IMR-90 (cell line): Measurements from ENCODE around the gene MARK2.

Experiments used
- CHD1 ChIP-seq: IDR thresholded peaks from 2 replicates; pipeline ENCODE4 v1.6.1; 2012; ENCODE audit warnings: low read depth, low read length, improper control_type of control experiment
- CTCF ChIP-seq: conservative IDR thresholded peaks from 2 replicates; pipeline ENCODE4 v1.5.1; 2012; ENCODE audit warnings: mild to moderate bottlenecking, low read depth, low read length, improper control_type of control experiment
- FOS ChIP-seq: fragments of 150-350 bp; IDR thresholded peaks from 2 replicates; pipeline ENCODE4 v1.6.1; 2016; ENCODE audit warnings: low read depth, low read length
- NFE2L2 ChIP-seq: fragments of 150-350 bp; IDR thresholded peaks from 2 replicates; pipeline ENCODE4 v1.6.1; 2016; ENCODE audit warnings: low read depth, mild to moderate bottlenecking, low read length
- POLR2A ChIP-seq: IDR thresholded peaks from 2 replicates; pipeline ENCODE4 v1.6.1; 2012; ENCODE audit warnings: mild to moderate bottlenecking, low read depth, low read length
- TF ChIP-seq, protein P1 (sequence below): fragments of 150-350 bp; IDR thresholded peaks from 2 replicates; pipeline ENCODE4 v1.6.1; 2017; ENCODE audit warnings: mild to moderate bottlenecking, antibody characterized with exemption, low read length, low read depth

DNA sequence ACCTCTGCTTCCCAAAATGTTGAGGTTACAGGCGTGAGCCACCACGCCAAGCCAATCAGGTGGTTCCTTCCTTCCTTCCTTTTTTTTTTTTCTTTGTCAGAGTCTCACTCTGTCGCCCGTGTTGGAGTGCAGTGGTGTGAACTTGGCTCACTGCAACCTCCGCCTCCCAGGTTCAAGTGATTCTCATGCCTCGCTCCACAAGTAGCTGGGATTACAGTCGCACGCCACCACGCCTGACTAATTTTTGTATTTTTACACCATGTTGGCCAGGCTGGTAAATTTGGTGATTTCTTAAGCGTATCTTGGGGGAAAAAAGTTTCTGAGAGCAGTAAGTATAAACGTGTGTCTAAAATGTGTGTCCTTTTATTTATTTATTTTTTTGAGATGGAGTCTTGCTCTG lies 43.8 kb upstream of the MARK2 start:
- TF ChIP-seq CTCF (no peak), FOS (no peak), POLR2A (no peak), CHD1 (no peak), NFE2L2 (no peak)
- TF ChIP-seq, protein P1, sequence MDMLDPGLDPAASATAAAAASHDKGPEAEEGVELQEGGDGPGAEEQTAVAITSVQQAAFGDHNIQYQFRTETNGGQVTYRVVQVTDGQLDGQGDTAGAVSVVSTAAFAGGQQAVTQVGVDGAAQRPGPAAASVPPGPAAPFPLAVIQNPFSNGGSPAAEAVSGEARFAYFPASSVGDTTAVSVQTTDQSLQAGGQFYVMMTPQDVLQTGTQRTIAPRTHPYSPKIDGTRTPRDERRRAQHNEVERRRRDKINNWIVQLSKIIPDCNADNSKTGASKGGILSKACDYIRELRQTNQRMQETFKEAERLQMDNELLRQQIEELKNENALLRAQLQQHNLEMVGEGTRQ: no peak
